Stimulated activated CD8-positive, alpha-beta memory T cell treated with anti-CD3 and anti-CD28 coated beads, Interleukin-4, amount 100 ng/mL, for 1 hour (primary cell): ENCODE measurements around the gene ATP8A2.
"Not testable (repeated sequence)": the region's sequence is repeated elsewhere in the genome, so short reads cannot be mapped to it uniquely, and the experiment has no call there.

ENCODE experiments used
- DNase-seq, 2 donors: peaks; one replicate each; pipeline ENCODE4 v3.0.0-alpha.2; 2020; ENCODE audit warnings: low read depth in 2 of 2, low spot score in 1 of 2

Gene ATP8A2

DNA sequence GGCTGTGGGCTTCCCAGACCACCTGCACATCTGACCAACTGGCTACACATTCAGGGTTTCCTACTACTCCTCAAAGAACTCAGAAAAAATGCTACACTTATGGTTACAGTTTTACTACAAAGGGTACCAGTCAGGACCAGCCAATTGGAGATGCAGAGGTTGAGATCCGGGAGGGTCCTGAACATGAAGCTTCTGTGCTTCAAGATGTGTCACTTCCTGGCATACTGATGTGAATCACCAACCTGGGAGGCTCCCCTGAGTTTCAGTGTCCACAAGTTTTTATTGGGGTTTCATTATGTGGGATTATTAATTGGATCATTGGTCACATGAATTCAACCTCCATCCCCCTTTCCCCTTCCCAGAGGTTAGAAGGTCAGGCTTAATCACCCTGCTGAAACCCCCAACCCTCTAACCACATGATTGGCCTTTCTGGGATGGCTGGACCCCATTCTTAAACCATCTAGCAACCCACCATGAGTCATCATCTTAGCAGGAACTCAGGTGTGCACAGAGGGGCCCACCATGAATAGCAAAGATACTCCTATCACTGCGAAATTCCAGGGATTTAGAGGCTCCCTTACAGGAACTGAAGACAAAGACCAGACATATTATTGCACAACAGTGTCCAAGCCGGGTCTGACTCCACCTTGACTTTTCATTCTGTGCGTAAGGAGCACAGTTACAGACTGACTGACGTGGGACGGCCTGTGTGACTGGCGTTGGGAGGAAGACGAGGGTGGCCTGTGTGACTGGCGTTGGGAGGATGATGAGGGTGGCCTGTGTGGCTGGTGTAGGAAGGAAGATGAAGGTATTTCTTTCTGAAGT, 90.7 kb downstream of the ATP8A2 start:
- DNase-seq = no peak

DNA sequence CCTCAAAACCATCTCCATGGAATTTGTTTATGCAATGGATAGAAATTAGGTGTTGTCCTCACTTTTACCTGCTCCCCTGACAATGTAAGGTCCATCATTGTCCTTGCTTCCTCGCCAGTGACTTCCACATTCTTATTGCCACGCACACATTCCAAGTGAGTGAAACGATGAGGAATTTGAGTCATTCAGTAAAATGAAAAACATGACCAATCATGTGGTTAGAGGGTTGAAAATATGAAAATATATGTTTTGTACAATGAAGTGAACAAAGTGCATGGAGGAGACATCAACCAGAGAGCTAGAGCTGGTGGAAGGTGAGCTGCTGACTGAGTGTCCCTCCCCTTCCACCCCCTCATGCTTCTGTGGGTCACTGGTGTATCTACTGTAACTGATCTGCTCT, 91.7 kb downstream of the ATP8A2 start:
- no peak for DNase-seq

DNA sequence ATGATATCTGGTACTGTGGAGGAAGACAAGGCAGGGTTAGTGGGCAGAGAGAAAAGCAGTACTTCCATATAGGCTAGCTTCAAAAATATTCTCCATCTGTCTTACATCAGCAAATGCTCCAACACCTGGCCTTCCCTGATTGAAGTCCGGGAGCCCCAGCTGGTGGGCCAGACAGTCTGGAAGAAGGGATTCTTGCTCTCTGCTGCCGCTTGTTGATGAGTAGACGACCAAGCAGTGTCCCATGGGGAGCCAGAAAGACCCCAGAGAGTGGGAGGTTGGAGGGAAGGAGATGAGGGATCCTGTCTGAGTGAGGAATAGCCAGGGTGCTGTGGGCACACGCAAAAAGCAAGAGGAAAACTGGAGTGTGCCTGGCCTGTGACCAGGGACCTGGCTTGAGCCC, 95.1 kb downstream of the ATP8A2 start:
- DNase-seq = no peak

DNA sequence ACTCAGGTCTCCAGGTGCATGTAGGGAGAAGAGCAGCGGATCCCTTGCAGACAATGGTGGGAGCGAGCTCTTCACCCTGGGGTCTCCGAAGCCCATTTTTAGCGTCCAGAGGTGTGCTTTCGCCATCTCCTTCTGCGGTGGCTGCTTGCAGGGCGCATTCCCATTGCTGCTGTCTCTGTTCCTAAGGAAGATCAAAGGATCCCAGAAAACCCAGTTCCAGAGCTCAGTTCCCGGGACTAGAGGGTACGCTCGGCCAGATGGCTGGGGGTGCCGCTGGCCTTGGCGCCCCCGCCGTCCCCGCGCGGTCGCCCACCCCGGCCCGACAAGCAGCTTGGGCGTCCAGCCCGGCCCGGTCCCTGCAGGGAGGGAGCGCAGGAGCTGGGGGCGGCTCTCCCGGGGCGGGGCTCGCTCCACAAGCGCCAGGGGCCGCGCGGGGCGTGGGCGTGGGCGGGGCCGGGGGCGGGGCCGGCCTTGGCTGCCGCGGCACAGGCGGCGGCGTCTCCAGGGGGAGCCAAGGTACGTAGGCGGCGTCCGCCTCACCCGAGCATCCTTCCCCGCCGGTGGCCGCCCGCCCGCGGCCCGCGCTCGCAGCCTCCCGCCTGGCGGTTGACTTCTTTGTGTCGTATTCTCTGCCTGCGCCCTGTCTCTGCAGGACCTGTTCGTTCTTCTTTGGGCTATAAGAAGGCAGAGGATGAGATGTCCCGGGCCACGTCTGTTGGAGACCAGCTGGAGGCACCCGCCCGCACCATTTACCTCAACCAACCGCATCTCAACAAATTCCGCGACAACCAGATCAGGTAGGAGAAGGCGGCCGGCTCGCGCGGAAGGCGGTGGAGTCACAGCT, 96.8 kb downstream of the ATP8A2 start:
- no peak for DNase-seq

DNA sequence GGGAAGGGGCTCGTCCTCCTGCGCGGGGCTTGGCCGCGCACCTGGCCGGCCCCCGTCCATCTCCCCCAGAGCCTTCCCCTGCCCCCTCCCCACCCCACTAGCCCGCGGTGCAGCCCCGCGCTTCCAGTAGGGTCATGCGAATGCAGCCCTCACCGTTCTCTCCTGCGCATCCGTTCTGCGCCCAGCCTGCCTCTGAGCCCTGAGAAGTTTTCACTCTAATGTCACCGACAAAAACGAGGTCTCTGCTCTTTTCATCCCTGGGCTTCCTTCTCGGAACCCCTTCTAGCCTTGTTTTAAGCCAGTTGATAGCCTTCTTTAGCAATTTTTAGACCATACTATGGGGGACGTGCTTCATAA, 97.4 kb downstream of the ATP8A2 start:
- DNase-seq = no peak

DNA sequence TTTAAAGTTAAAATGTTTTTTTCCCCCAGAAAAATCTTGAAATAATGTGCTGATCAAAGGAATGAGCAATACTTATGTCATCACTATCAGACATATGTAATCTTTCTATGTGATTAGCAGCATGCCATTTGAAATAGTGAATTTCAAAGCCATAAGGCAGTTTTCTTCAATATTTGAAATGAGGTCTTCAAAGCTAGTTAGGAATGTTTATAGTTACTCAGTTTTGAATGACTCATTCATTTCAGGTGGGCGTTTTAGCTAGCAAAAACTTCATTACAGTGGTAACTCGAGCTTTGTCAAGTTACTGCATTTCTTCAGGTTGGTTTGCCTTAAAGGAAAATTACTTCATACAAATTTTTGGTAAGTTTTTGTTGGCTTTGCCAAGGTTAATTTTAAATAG, 102.1 kb downstream of the ATP8A2 start:
- no peak for DNase-seq

DNA sequence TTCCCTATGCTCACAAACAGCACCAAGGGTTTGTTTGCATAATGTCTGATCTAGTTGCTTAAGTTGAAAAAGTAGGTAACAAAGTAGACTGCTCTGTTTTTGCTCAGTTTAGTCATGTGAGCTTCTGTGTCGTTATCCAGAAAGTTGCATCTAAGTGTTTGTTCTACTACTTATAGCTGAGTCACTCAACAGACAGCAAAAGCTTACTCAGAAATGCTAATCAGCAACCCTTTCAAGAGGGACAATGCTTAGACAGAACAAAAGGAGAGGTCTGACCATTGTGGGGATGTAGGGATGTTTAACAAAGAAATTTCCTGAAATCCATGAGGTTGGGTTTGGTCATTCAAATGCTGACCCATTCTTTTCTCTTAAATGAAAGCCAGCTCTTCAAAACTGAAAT, 106.4 kb downstream of the ATP8A2 start:
- DNase-seq = no peak

DNA sequence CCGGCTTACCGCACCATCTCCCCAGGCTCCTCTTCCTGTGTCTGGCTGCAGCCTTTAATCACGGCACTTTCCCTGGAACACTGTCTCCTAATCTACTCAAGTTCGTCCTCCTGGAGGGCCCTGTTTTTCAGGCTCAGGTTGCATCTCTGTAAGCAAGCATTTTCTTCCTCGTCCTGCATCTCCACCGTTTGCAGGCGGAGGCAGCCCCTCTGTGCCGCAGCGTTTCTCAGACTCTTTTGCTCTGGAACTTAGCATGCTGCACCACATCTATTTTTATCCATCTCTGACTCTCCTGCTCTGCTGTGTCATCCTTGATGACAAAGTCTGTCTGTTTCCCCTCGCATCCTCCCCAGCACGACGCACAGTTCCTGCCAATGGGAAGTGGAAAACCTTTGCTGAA, 117.5 kb downstream of the ATP8A2 start:
- DNase-seq = no peak

DNA sequence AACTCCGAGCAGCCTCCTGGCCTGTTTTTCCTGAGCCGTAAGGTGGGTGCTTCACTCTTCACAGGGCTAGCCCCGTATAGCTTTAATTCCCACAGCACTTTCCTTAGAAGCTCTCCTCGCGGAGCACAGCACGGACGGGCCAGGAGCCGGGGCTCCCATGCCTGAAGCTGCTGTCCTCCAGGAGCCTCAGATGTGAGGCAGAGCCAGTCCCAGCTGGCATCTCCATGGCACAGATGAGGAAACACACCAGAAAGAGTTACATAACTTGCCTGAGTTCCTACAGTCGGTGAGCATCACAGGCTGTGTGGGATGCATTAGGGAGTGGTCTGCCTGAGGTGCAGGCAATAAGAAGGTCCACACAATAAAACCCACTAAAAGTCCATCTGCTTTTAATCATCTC, 118.5 kb downstream of the ATP8A2 start:
- no peak for DNase-seq

DNA sequence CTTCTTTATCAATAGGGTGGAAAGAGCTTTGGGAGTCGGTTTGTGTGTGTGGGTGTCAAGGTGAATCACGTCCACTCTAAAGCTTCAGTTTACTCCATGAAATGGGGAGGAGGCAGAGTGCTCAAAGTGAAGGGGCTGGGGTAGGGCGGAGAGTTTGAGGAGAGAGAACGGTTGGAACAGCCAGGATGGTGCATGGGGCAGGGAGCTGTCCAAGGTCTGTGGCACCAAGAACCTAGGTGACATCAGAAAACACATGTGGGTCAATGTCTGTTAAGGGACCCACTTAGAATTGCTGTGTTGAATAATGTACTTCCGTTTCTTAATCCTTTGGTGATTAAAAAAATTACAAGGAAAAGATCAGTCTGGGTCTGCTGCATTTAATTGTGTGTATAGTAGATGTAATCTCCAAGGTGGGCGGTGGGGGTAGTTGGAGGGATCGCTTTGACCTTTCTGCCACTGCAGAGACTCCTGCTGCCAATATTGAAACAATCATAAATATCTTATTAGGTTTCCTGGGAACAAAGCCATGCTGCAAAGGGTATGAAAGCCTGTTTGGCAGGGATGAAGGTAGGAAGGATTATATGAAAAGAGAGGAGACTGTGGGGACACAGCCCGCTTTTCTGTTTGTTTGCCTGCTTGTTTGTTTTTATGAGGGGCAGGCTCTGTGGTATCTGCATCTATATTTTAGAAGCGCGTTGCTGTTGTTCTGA, 122.3 kb downstream of the ATP8A2 start:
- no peak for DNase-seq

DNA sequence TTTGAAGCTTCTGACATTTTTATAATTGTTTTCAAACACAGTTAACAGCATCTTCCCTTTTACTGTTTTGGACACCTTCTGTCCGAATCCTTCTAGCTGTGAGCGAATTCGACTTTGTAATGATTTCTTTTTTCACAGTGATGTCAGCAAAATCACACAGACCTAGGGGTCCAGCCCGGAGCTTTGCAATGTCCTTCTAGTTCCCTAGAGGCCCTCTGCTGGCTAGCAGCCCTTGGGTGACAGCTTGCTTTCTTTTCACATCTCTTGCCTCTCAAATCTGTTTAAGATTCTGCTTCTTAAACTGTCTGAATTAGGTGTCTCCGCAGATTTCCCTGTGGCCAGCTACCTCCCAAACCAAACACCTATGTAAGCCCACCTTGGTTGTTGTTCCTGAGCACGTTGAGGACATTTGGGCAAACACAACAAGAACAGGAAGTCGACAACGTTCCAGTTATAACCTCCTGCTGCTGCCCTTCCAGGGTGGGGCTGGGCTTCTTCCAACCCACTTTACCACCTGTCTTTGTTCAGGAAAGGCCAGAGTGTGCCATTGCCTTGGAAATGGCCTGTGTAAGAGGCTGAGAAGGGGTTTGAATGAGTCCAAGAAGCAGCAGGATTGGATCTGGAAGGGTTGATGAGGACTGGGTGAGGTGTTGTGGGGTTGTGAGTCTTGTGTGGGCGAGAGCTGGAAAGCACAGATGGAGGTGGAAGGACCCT, 123.1 kb downstream of the ATP8A2 start:
- no peak for DNase-seq

DNA sequence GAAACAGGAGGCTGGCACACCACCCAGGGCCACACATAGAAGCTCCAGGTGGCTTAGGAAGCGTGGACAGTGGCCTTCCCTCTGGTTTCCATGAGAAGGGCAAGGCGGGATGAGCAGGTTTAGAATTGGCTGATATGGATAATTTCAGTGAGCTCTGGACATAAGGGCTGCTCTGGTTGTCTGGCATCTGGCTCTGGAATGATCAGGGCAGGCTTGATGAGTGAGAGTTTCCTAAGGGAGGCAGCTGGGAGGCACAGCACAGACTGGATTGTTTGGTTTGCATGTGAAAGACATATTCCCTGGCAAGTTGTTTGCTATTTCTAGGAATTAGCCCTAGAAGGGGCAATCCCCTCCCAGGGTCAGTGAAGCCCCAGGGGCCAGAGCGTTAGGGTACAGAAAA, 129.5 kb downstream of the ATP8A2 start:
- DNase-seq = no peak

DNA sequence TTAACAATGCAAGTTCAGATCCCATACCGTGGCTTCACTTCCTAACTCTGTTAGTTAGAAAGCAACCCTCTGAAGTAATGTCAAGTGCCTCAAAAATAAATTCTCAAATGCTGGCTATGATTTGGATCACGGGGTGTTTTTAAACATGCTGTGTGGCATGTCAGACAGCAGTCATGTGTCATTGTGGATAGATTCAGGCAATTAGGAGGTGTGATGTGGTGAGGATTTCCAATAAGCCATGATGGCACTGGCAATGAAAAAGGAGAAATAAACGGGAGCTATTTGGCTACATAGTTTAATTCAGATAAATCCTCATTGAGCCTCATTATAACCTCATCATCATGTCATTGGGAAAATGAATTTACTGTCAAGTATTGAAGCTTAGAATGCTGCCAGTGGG, 130.3 kb downstream of the ATP8A2 start:
- no peak for DNase-seq

DNA sequence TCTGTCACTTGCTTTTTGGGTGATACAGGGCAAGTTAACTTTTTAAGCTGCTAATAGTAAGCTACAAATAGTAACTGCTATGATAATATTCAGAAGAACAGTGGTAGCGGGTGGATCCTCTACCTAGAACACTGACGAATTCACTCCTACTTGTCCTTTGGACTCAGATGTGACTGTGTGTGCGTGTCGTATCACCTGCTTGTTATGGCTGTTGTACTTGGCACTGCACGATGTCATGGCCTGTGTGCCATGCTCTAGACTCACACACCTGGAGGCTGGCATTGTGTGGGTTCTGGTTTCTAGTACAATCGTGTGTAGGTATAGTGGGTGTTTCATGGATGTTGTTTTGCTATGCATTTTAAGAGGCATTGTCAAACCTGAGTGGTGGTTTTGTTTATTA, 130.8 kb downstream of the ATP8A2 start:
- DNase-seq = no peak

DNA sequence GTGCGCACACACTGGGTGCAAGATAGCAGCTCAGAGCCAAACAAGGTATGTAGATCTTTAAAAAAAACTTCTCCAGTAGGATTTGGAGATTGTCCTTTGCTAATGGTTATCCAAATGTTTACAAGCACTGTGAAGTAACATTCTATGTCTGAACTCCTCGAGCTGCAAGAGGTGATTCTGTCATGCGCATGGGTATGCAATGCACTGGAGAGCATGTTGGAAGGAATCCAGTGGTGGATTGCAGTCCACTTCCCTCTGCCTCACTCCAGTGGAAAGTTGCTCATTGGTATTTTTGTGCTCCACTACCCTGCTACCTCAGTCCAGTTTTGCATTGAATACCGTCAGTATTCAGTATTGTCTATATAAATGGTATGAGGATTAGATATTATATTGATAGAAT, 132.1 kb downstream of the ATP8A2 start:
- no peak for DNase-seq

DNA sequence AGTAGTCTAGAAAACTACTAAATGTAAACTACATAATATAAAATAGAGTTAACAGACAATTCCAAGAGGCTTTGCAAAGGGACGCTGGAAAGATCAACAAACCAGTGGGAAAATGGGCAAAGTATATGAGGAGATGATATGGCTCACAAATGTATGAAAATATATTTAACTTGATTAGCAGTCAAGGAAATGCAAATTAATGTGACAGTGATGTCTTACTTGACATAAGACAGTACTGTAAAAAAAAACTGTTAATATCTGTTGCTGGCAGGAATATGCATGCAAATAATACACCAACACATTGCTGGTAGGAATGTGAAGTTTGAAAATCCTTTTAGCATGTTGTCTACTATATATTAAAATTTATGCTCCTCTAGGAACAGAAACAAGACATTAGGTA, 136.1 kb downstream of the ATP8A2 start:
- DNase-seq = no peak

DNA sequence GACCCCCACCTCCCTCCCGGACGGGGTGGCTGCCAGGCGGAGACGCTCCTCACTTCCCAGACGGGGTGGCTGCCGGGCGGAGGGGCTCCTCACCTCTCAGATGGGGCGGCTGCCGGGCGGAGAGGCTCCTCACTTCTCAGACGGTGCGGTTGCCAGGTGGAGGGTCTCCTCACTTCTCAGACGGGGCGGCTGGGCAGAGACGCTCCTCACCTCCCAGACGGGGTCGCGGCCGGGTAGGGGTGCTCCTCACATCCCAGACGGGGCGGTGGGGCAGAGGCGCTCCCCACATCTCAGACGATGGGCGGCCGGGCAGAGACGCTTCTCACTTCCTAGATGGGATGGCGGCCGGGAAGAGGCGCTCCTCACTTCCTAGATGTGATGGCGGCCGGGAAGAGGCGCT, 141.3 kb downstream of the ATP8A2 start:
- DNase-seq = not testable (repeated sequence)

DNA sequence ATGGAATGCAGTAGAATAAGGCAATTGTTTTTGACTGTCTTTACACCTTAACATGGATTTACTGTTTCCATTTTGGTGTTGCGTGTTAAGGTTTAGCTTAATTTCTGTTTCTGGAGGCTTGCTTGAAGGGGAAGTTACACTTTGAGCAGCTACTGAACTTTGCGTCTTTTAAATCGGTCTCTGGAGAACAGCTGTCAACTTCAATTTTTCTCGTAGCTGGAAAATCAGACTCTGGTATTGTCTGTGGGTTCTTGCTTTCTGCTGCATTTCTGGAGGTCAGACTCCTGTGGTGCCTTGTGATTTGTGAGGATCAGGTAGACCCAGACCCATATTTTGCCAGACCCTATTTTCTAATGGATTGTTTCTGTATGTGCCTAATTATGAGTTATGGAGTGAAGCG, 146.7 kb downstream of the ATP8A2 start:
- DNase-seq = no peak

DNA sequence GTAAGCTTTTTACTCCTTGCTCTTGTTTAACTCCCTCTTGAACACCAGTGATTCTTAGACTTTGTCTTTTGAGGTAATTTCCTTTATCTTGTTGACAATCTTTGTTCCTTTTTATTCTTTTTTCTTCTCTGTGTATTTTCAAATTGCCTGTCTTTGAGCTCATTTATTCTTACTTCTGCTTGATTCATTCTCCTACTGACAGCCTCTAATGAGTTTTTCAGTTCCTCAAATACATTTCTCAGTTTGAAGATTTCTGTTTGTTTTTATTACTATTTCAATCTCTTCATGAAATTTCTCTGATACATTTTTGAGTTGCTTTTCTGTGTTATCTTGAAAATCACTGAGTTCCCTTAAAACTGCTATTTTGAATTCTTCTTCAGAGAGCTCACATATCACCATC, 154.1 kb downstream of the ATP8A2 start:
- no peak for DNase-seq

DNA sequence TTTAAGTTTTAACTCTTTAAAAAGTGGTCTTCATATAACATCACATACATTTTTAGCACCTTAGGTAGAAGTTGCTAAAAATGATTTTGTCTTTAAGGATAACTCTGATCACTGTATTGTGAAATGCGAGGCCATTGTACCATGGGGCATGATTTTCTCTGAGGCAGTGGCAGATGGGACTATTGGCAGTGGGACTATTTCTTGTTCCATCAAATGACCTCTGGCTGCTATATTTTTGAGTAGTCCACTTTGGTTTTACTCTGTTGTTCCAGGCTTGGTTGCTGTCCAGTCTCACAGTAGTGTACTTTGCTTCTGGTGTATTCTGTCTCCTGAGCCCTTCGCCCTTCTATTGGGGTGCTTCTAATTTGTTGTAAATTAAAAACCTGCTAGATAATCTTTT, 156.5 kb downstream of the ATP8A2 start:
- DNase-seq = no peak

DNA sequence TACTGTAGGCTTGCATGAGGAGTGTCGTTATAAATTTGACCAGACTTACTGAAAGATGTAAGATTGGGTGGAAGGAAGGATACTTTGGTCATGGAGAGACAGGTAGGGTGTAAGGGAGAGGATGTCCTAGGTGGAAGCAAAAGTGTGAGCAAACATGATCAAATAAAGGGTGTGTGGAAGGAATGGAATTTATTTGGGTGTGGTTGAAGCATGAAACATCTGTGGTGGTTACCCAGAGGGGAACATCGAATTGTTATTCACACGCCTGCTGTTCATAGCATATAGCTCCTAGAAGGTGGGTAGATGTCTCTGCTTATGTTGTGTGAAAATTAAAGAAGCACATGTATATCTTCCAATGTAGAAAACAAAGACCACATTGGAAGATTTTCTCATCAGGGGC, 157.7 kb downstream of the ATP8A2 start:
- no peak for DNase-seq
